GM23248 (cell line): Measurements from ENCODE around the gene KLHL22. TPM values are rescaled to one million over a fixed set of nuclear protein-coding genes. Genes with fewer than 3 reads are reported as not detected.
"Not testable (repeated sequence)": the region's sequence is repeated elsewhere in the genome, so short reads cannot be mapped to it uniquely, and the experiment has no call there.

Experiments used
- DNase-seq: peaks from one replicate; pipeline ENCODE4 v3.0.0-alpha.2; 2015
- H2AFZ ChIP-seq: fragments of 200-600 bp; sonication (generic); 2 replicates; pipeline ENCODE4 v1.6.1; 2016; ENCODE audit warnings: antibody characterized with exemption
- H3F3A ChIP-seq: fragments of 200-600 bp; sonication (generic); 2 replicates; pipeline ENCODE4 v1.6.1; 2016; ENCODE audit warnings: mild to moderate bottlenecking, antibody characterized with exemption, mixed run types; ENCODE audit not compliant: insufficient read depth
- H3K27ac ChIP-seq: fragments of 200-600 bp; sonication (generic); 2 replicates; pipeline ENCODE4 v1.5.1; 2016; ENCODE audit warnings: mild to moderate bottlenecking
- H3K27me3 ChIP-seq: fragments of 200-600 bp; sonication (generic); replicated peaks from 2 replicates; pipeline ENCODE4 v1.6.1; 2016; ENCODE audit warnings: mild to moderate bottlenecking; ENCODE audit not compliant: insufficient read depth
- H3K36me3 ChIP-seq: fragments of 200-600 bp; sonication (generic); 2 replicates; pipeline ENCODE4 v1.6.1; 2016; ENCODE audit warnings: low read depth, mild to moderate bottlenecking
- H3K4me1 ChIP-seq: fragments of 200-600 bp; sonication (generic); 2 replicates; pipeline ENCODE4 v1.6.1; 2016; ENCODE audit warnings: mild to moderate bottlenecking; ENCODE audit not compliant: insufficient read depth
- H3K4me2 ChIP-seq: fragments of 200-600 bp; sonication (generic); one replicate; pipeline ENCODE4 v1.6.1; 2016; ENCODE audit warnings: mild to moderate bottlenecking; ENCODE audit not compliant: unreplicated experiment
- H3K4me3 ChIP-seq: fragments of 200-600 bp; sonication (generic); 2 replicates; pipeline ENCODE4 v1.5.1; 2016; ENCODE audit warnings: mild to moderate bottlenecking
- H3K79me2 ChIP-seq: fragments of 200-600 bp; sonication (generic); 2 replicates; pipeline ENCODE4 v1.6.1; 2016; ENCODE audit warnings: mild to moderate bottlenecking; ENCODE audit not compliant: insufficient read depth
- H3K9ac ChIP-seq: fragments of 200-600 bp; sonication (generic); 2 replicates; pipeline ENCODE4 v1.6.1; 2016; ENCODE audit warnings: mild to moderate bottlenecking
- H3K9me2 ChIP-seq: fragments of 200-600 bp; sonication (generic); 2 replicates; pipeline ENCODE4 v1.6.1; 2016; ENCODE audit warnings: mixed run types, mild to moderate bottlenecking, moderate library complexity; ENCODE audit not compliant: insufficient read depth
- H3K9me3 ChIP-seq: fragments of 200-600 bp; sonication (generic); one replicate; pipeline ENCODE4 v1.6.1; 2017; ENCODE audit warnings: low read depth
- H4K20me1 ChIP-seq: fragments of 200-600 bp; sonication (generic); 2 replicates; pipeline ENCODE4 v1.6.0; 2016; ENCODE audit not compliant: insufficient read depth
- EZH2 ChIP-seq: fragments of 200-600 bp; sonication (generic); IDR thresholded peaks from 2 replicates; pipeline ENCODE4 v1.6.1; 2018; ENCODE audit warnings: antibody characterized with exemption, mild to moderate bottlenecking; ENCODE audit not compliant: insufficient read depth, poor library complexity, severe bottlenecking
- EZH2phosphoT487 ChIP-seq: fragments of 200-600 bp; sonication (generic); IDR thresholded peaks from 2 replicates; pipeline ENCODE4 v1.6.1; 2018; ENCODE audit warnings: antibody characterized with exemption, moderate library complexity, mild to moderate bottlenecking, low read depth; ENCODE audit not compliant: insufficient read depth
- WGBS, 2 experiments: methylation state at CpG; one replicate each; pipeline ENCODE4 v1.1.6; 2015 to 2017; ENCODE audit warnings: low lambda C conversion rate in 2 of 2, low coverage in 1 of 2; ENCODE audit errors: missing lambda C conversion rate in 2 of 2; 5-methylcytosine and 5-hydroxymethylcytosine counted together
- in situ Hi-C: fragments of 300-500 bp; cut with MboI; formaldehyde crosslinking; loops from 2 replicates; pipeline ENCODE4 v1.15.0; 2020
- polyA plus RNA-seq: library from polyadenylated mRNA; unstranded; fragments of >200 nt; fragmentation: Nextera tagmentation; extraction: Ambion mirVana; gene quantifications from 2 replicates; pipeline ENCODE4 v1.2.1, GENCODE V29; 2016
- total RNA-seq: library from RNA; depleted of rRNA; stranded (reverse); fragments of >200 nt; shearing (Covaris generic); gene quantifications from 2 replicates; pipeline ENCODE4 v1.2.3, GENCODE V29; 2014; rRNA removed

Gene KLHL22
- 37.7 and 41.3 TPM in 2 replicates for total RNA-seq
- polyA plus RNA-seq = 19.0 and 20.0 TPM in 2 replicates

- Histone ChIP-seq H4K20me1 (no peaks in the 10 kb centered on the region), H3F3A (0 out of 2 replicates have a peak, but pooled peaks cover 4% of the 10 kb centered on the region), H3K9ac (peak within 1 kb of the TSS; percentile 96), H2AFZ (peak within 1 kb of the TSS; percentile 93), H3K27me3 (no peaks in the 10 kb centered on the region), H3K4me1 (peaks cover 9% of the 10 kb centered on the region), H3K4me2 (peak within 1 kb of the TSS; percentile 92), H3K4me3 (peak within 1 kb of the TSS; percentile 80), H3K9me2 (no peaks in the 10 kb centered on the region), H3K27ac (peak within 1 kb of the TSS; percentile 88), H3K9me3 (no peaks in the 10 kb centered on the region), H3K36me3 (no peaks in the 10 kb centered on the region), H3K79me2 (peaks cover 50% of the 10 kb centered on the region)
- no peak for TF ChIP-seq EZH2
- TF ChIP-seq EZH2phosphoT487 = no peak
- in situ Hi-C loops = no loop called here
- 0 to 1% methylated on average over 74 to 77 of the region's 108 CpGs for WGBS, 2 experiments
- DNase-seq = peak; percentile 64
Observed at GRCh38 chr22:20494978-20495860, at the start of gene KLHL22. Gene KLHL22, minus strand, starts transcription at chr22:20495795. Its CDS starts 6,584 bp downstream, at chr22:20489211.

- H3K4me2 ChIP-seq, H4K20me1 ChIP-seq, H3K4me3 ChIP-seq, H2AFZ ChIP-seq, in situ Hi-C loops, H3K27ac ChIP-seq, H3K27me3 ChIP-seq, H3K9me3 ChIP-seq, H3K9ac ChIP-seq, DNase-seq, H3K9me2 ChIP-seq: not testable (repeated sequence)
- Histone ChIP-seq H3K79me2 (peaks cover 100% of the 10 kb centered on the region), H3K36me3 (peaks cover 19% of the 10 kb centered on the region), H3F3A (peaks cover 55% of the 10 kb centered on the region), H3K4me1 (peaks cover 34% of the 10 kb centered on the region)
- WGBS, 2 experiments = 96 to 98% methylated on average over 3 of the region's 3 CpGs
Observed at GRCh38 chr22:20545318-20545634, 49.7 kb upstream of the KLHL22 start.

GRCh38 chr22:20542736-20543135, 47.1 kb upstream of the KLHL22 start:
- peaks cover 100% of the 10 kb centered on the region for H3K79me2 ChIP-seq
- peaks cover 19% of the 10 kb centered on the region for H3K4me1 ChIP-seq
- H3K9me3 ChIP-seq = no peaks in the 10 kb centered on the region
- no peaks in the 10 kb centered on the region for H3K27me3 ChIP-seq
- TF ChIP-seq EZH2phosphoT487 (no peak), EZH2 (no peak)
- no peaks in the 10 kb centered on the region for H3K9me2 ChIP-seq
- H2AFZ ChIP-seq = no peak overlapping the region
- peak overlapping the region; percentile 55 for H3K27ac ChIP-seq
- H3K9ac ChIP-seq = no peak overlapping the region
- no peak overlapping the region for H3K4me3 ChIP-seq
- peaks cover 33% of the 10 kb centered on the region for H3F3A ChIP-seq
- H3K36me3 ChIP-seq = peaks cover 39% of the 10 kb centered on the region
- DNase-seq = peak; percentile 24
- in situ Hi-C loops = no loop called here
- H4K20me1 ChIP-seq = no peaks in the 10 kb centered on the region
- H3K4me2 ChIP-seq = no peak overlapping the region

GRCh38 chr22:20542055-20542454, 46.5 kb upstream of the KLHL22 start:
- no peak overlapping the region for H3K4me3 ChIP-seq
- H3F3A ChIP-seq = peaks cover 33% of the 10 kb centered on the region
- H4K20me1 ChIP-seq = no peaks in the 10 kb centered on the region
- H2AFZ ChIP-seq = no peak overlapping the region
- no peak for DNase-seq
- WGBS, 2 experiments = 89 to 90% methylated on average over 3 of the region's 3 CpGs
- no peak overlapping the region for H3K4me2 ChIP-seq
- peaks cover 44% of the 10 kb centered on the region for H3K36me3 ChIP-seq
- no peaks in the 10 kb centered on the region for H3K9me3 ChIP-seq
- in situ Hi-C loops = no loop called here
- H3K79me2 ChIP-seq = peaks cover 100% of the 10 kb centered on the region
- no peak overlapping the region for H3K9ac ChIP-seq
- H3K9me2 ChIP-seq = no peaks in the 10 kb centered on the region
- TF ChIP-seq EZH2 (no peak), EZH2phosphoT487 (no peak)
- H3K27ac ChIP-seq = peak overlapping the region; percentile 55
- peaks cover 17% of the 10 kb centered on the region for H3K4me1 ChIP-seq
- H3K27me3 ChIP-seq = no peaks in the 10 kb centered on the region

- in situ Hi-C loops, H2AFZ ChIP-seq, H4K20me1 ChIP-seq, H3K9ac ChIP-seq, DNase-seq, H3K4me3 ChIP-seq, H3K27me3 ChIP-seq, H3K9me2 ChIP-seq, H3K9me3 ChIP-seq, H3K27ac ChIP-seq, H3K4me2 ChIP-seq: not testable (repeated sequence)
- WGBS, 2 experiments = 96 to 99% methylated on average over 8 of the region's 8 CpGs
- Histone ChIP-seq H3K36me3 (peaks cover 40% of the 10 kb centered on the region), H3F3A (peaks cover 26% of the 10 kb centered on the region), H3K79me2 (peaks cover 99% of the 10 kb centered on the region), H3K4me1 (peaks cover 14% of the 10 kb centered on the region)
Observed at GRCh38 chr22:20538875-20539274, 43.3 kb upstream of the KLHL22 start.
